GM23248 (cell line): ENCODE data around the gene ADAMTSL3. TPM values are rescaled to one million over a fixed set of nuclear protein-coding genes. Genes with fewer than 3 reads are reported as not detected.

Experiments used
- DNase-seq: peaks from one replicate; pipeline ENCODE4 v3.0.0-alpha.2; 2015
- H2AFZ ChIP-seq: fragments of 200-600 bp; sonication (generic); 2 replicates; pipeline ENCODE4 v1.6.1; 2016; ENCODE audit warnings: antibody characterized with exemption
- H3F3A ChIP-seq: fragments of 200-600 bp; sonication (generic); 2 replicates; pipeline ENCODE4 v1.6.1; 2016; ENCODE audit warnings: mild to moderate bottlenecking, antibody characterized with exemption, mixed run types; ENCODE audit not compliant: insufficient read depth
- H3K27ac ChIP-seq: fragments of 200-600 bp; sonication (generic); 2 replicates; pipeline ENCODE4 v1.5.1; 2016; ENCODE audit warnings: mild to moderate bottlenecking
- H3K27me3 ChIP-seq: fragments of 200-600 bp; sonication (generic); replicated peaks from 2 replicates; pipeline ENCODE4 v1.6.1; 2016; ENCODE audit warnings: mild to moderate bottlenecking; ENCODE audit not compliant: insufficient read depth
- H3K36me3 ChIP-seq: fragments of 200-600 bp; sonication (generic); 2 replicates; pipeline ENCODE4 v1.6.1; 2016; ENCODE audit warnings: low read depth, mild to moderate bottlenecking
- H3K4me1 ChIP-seq: fragments of 200-600 bp; sonication (generic); 2 replicates; pipeline ENCODE4 v1.6.1; 2016; ENCODE audit warnings: mild to moderate bottlenecking; ENCODE audit not compliant: insufficient read depth
- H3K4me2 ChIP-seq: fragments of 200-600 bp; sonication (generic); one replicate; pipeline ENCODE4 v1.6.1; 2016; ENCODE audit warnings: mild to moderate bottlenecking; ENCODE audit not compliant: unreplicated experiment
- H3K4me3 ChIP-seq: fragments of 200-600 bp; sonication (generic); 2 replicates; pipeline ENCODE4 v1.5.1; 2016; ENCODE audit warnings: mild to moderate bottlenecking
- H3K79me2 ChIP-seq: fragments of 200-600 bp; sonication (generic); 2 replicates; pipeline ENCODE4 v1.6.1; 2016; ENCODE audit warnings: mild to moderate bottlenecking; ENCODE audit not compliant: insufficient read depth
- H3K9ac ChIP-seq: fragments of 200-600 bp; sonication (generic); 2 replicates; pipeline ENCODE4 v1.6.1; 2016; ENCODE audit warnings: mild to moderate bottlenecking
- H3K9me2 ChIP-seq: fragments of 200-600 bp; sonication (generic); 2 replicates; pipeline ENCODE4 v1.6.1; 2016; ENCODE audit warnings: mixed run types, mild to moderate bottlenecking, moderate library complexity; ENCODE audit not compliant: insufficient read depth
- H3K9me3 ChIP-seq: fragments of 200-600 bp; sonication (generic); one replicate; pipeline ENCODE4 v1.6.1; 2017; ENCODE audit warnings: low read depth
- H4K20me1 ChIP-seq: fragments of 200-600 bp; sonication (generic); 2 replicates; pipeline ENCODE4 v1.6.0; 2016; ENCODE audit not compliant: insufficient read depth
- EZH2 ChIP-seq: fragments of 200-600 bp; sonication (generic); IDR thresholded peaks from 2 replicates; pipeline ENCODE4 v1.6.1; 2018; ENCODE audit warnings: antibody characterized with exemption, mild to moderate bottlenecking; ENCODE audit not compliant: insufficient read depth, poor library complexity, severe bottlenecking
- EZH2phosphoT487 ChIP-seq: fragments of 200-600 bp; sonication (generic); IDR thresholded peaks from 2 replicates; pipeline ENCODE4 v1.6.1; 2018; ENCODE audit warnings: antibody characterized with exemption, moderate library complexity, mild to moderate bottlenecking, low read depth; ENCODE audit not compliant: insufficient read depth
- WGBS, 2 experiments: methylation state at CpG; one replicate each; pipeline ENCODE4 v1.1.6; 2015 to 2017; ENCODE audit warnings: low lambda C conversion rate in 2 of 2, low coverage in 1 of 2; ENCODE audit errors: missing lambda C conversion rate in 2 of 2; 5-methylcytosine and 5-hydroxymethylcytosine counted together
- in situ Hi-C: fragments of 300-500 bp; cut with MboI; formaldehyde crosslinking; loops from 2 replicates; pipeline ENCODE4 v1.15.0; 2020
- polyA plus RNA-seq: library from polyadenylated mRNA; unstranded; fragments of >200 nt; fragmentation: Nextera tagmentation; extraction: Ambion mirVana; gene quantifications from 2 replicates; pipeline ENCODE4 v1.2.1, GENCODE V29; 2016
- total RNA-seq: library from RNA; depleted of rRNA; stranded (reverse); fragments of >200 nt; shearing (Covaris generic); gene quantifications from 2 replicates; pipeline ENCODE4 v1.2.3, GENCODE V29; 2014

Gene ADAMTSL3
- total and polyA plus RNA-seq, 2 experiments from 2014 or later, result not detected

GRCh38 chr15:84006421-84006820, 352.5 kb downstream of the ADAMTSL3 start:
- no peaks in the 10 kb centered on the region for H3K9me2 ChIP-seq
- H3K79me2 ChIP-seq, result no peaks in the 10 kb centered on the region
- H2AFZ ChIP-seq, result no peak overlapping the region
- in situ Hi-C loops, result no loop called here
- H3K4me3 ChIP-seq, result no peak overlapping the region
- no peak overlapping the region for H3K4me2 ChIP-seq
- H3K27ac ChIP-seq, result no peak overlapping the region
- H3K27me3 ChIP-seq, result no peaks in the 10 kb centered on the region
- no peaks in the 10 kb centered on the region for H3K36me3 ChIP-seq
- H4K20me1 ChIP-seq, result no peaks in the 10 kb centered on the region
- no peaks in the 10 kb centered on the region for H3K9me3 ChIP-seq
- DNase-seq, result no peak
- WGBS, 2 experiments, result 11 to 12% methylated on average over 4 of the region's 4 CpGs
- H3F3A ChIP-seq, result no peaks in the 10 kb centered on the region
- TF ChIP-seq EZH2, result no peak
- TF ChIP-seq EZH2phosphoT487, result no peak
- H3K4me1 ChIP-seq, result no peaks in the 10 kb centered on the region
- no peak overlapping the region for H3K9ac ChIP-seq

GRCh38 chr15:84009616-84010015, 355.7 kb downstream of the ADAMTSL3 start:
- no peak overlapping the region for H3K27ac ChIP-seq
- no peaks in the 10 kb centered on the region for H3K9me3 ChIP-seq
- no peak for DNase-seq
- no peaks in the 10 kb centered on the region for H3K27me3 ChIP-seq
- H3K36me3 ChIP-seq, result no peaks in the 10 kb centered on the region
- H3F3A ChIP-seq, result no peaks in the 10 kb centered on the region
- no peaks in the 10 kb centered on the region for H3K4me1 ChIP-seq
- H2AFZ ChIP-seq, result no peak overlapping the region
- H3K4me2 ChIP-seq, result no peak overlapping the region
- in situ Hi-C loops, result no loop called here
- TF ChIP-seq EZH2phosphoT487, result no peak
- TF ChIP-seq EZH2, result no peak
- H3K9me2 ChIP-seq, result no peaks in the 10 kb centered on the region
- no peak overlapping the region for H3K4me3 ChIP-seq
- H3K9ac ChIP-seq, result no peak overlapping the region
- 57 to 59% methylated on average over 7 of the region's 7 CpGs for WGBS, 2 experiments
- no peaks in the 10 kb centered on the region for H4K20me1 ChIP-seq
- no peaks in the 10 kb centered on the region for H3K79me2 ChIP-seq

- no peak overlapping the region for H3K9ac ChIP-seq
- 52 to 57% methylated on average over 1 of the region's 1 CpG for WGBS, 2 experiments
- no peaks in the 10 kb centered on the region for H3K79me2 ChIP-seq
- H3K27ac ChIP-seq, result no peak overlapping the region
- in situ Hi-C loops, result no loop called here
- H3K4me1 ChIP-seq, result no peaks in the 10 kb centered on the region
- H4K20me1 ChIP-seq, result no peaks in the 10 kb centered on the region
- no peaks in the 10 kb centered on the region for H3K9me3 ChIP-seq
- no peaks in the 10 kb centered on the region for H3K27me3 ChIP-seq
- no peaks in the 10 kb centered on the region for H3F3A ChIP-seq
- no peak overlapping the region for H2AFZ ChIP-seq
- no peaks in the 10 kb centered on the region for H3K36me3 ChIP-seq
- DNase-seq, result no peak
- no peak for TF ChIP-seq EZH2phosphoT487
- TF ChIP-seq EZH2, result no peak
- H3K4me3 ChIP-seq, result no peak overlapping the region
- H3K4me2 ChIP-seq, result no peak overlapping the region
- no peaks in the 10 kb centered on the region for H3K9me2 ChIP-seq
Measured at GRCh38 chr15:84010246-84010645, 356.3 kb downstream of the ADAMTSL3 start.

GRCh38 chr15:84016371-84016770, 362.4 kb downstream of the ADAMTSL3 start:
- Histone ChIP-seq H3K27me3 (no peaks in the 10 kb centered on the region), H3K9me3 (no peaks in the 10 kb centered on the region), H3K79me2 (no peaks in the 10 kb centered on the region), H3K4me2 (no peak overlapping the region), H3K36me3 (no peaks in the 10 kb centered on the region), H3K4me3 (no peak overlapping the region), H3F3A (no peaks in the 10 kb centered on the region), H3K9ac (no peak overlapping the region), H4K20me1 (no peaks in the 10 kb centered on the region), H3K9me2 (no peaks in the 10 kb centered on the region), H3K27ac (no peak overlapping the region), H3K4me1 (no peaks in the 10 kb centered on the region), H2AFZ (no peak overlapping the region)
- WGBS, 2 experiments, result 48 to 50% methylated on average over 3 of the region's 3 CpGs
- in situ Hi-C loops, result no loop called here
- DNase-seq, result no peak
- TF ChIP-seq EZH2 (no peak), EZH2phosphoT487 (no peak)

GRCh38 chr15:84022516-84022915, 368.6 kb downstream of the ADAMTSL3 start:
- WGBS, 2 experiments, result 67 to 72% methylated on average over 1 of the region's 1 CpG
- H4K20me1 ChIP-seq, result no peaks in the 10 kb centered on the region
- H3K79me2 ChIP-seq, result no peaks in the 10 kb centered on the region
- no peaks in the 10 kb centered on the region for H3K4me1 ChIP-seq
- H2AFZ ChIP-seq, result no peak overlapping the region
- in situ Hi-C loops, result no loop called here
- no peaks in the 10 kb centered on the region for H3K9me2 ChIP-seq
- no peak for DNase-seq
- H3F3A ChIP-seq, result no peaks in the 10 kb centered on the region
- H3K27ac ChIP-seq, result no peak overlapping the region
- H3K27me3 ChIP-seq, result no peaks in the 10 kb centered on the region; the same call in 1 of the 2 replicates
- H3K4me2 ChIP-seq, result no peak overlapping the region
- no peaks in the 10 kb centered on the region for H3K9me3 ChIP-seq
- H3K4me3 ChIP-seq, result no peak overlapping the region
- H3K36me3 ChIP-seq, result no peaks in the 10 kb centered on the region
- no peak overlapping the region for H3K9ac ChIP-seq
- TF ChIP-seq EZH2 (no peak), EZH2phosphoT487 (no peak)
